Endothelial cell of umbilical vein (primary cell): ENCODE data around the gene ALDH3B2. TPM values are rescaled to one million over a fixed set of nuclear protein-coding genes. Genes with fewer than 3 reads are reported as not detected.

Source experiments
- BruUV-seq: library from RNA; stranded (reverse); fragments of 400-500 nt; replicated peaks from 2 replicates; lab custom pipeline; 2021; lab: Mats Ljungman, UMichigan
- CTCF ChIA-PET: fragments of 300-600, 350-600 bp; sonication (Branson Sonifier 250); formaldehyde crosslinking; loops from one replicate; lab custom pipeline; 2021; ENCODE audit warnings: antibody characterized with exemption, inconsistent platforms; lab: Charles Lee
- POLR2A ChIA-PET: fragments of 300-600, 350-600 bp; sonication (Branson Sonifier 250); formaldehyde crosslinking; loops from one replicate; lab custom pipeline; 2021; ENCODE audit warnings: antibody characterized with exemption, inconsistent platforms; lab: Charles Lee
- DNase-seq: peaks from one replicate; pipeline ENCODE4 v3.0.0-alpha.2; 2011; ENCODE audit warnings: low read depth, low spot score
- FAIRE-seq: peaks from 2 replicates; lab custom pipeline; 2011; peaks lifted over from hg19 to GRCh38; lab: Jason Lieb, UNC
- H2AFZ ChIP-seq: 2 replicates; pipeline ENCODE4 v1.6.0; 2012; ENCODE audit warnings: low read depth, low read length, control low read depth, inconsistent platforms
- H3K27ac ChIP-seq: 2 replicates; pipeline ENCODE4 v1.5.1; 2011; ENCODE audit warnings: low read depth, mild to moderate bottlenecking, control low read depth, low read length, moderate library complexity; ENCODE audit not compliant: insufficient read depth
- H3K27me3 ChIP-seq, 2 experiments: 2 replicates each; pipeline versions ENCODE4 v1.6.0 to v1.6.1; 2011; ENCODE audit warnings: low read length in 2 of 2, mixed read lengths in 1 of 2; ENCODE audit not compliant: control insufficient read depth in 2 of 2, insufficient read depth in 2 of 2
- H3K36me3 ChIP-seq, 2 experiments: 2 replicates in 1 of 2; 3 replicates in 1 of 2; pipeline ENCODE4 v1.5.1; 2011; ENCODE audit warnings: low read length in 2 of 2, mild to moderate bottlenecking in 1 of 2, moderate library complexity in 1 of 2; ENCODE audit not compliant: control insufficient read depth in 2 of 2, insufficient read depth in 2 of 2; ENCODE audit errors: extremely low read depth in 1 of 2
- H3K4me1 ChIP-seq: 3 replicates; pipeline ENCODE4 v1.5.1; 2011; ENCODE audit warnings: mild to moderate bottlenecking, low read length; ENCODE audit not compliant: control insufficient read depth, insufficient read depth; ENCODE audit errors: extremely low read depth
- H3K4me2 ChIP-seq: 2 replicates; pipeline ENCODE4 v1.6.1; 2011; ENCODE audit warnings: low read length, control low read depth, mixed read lengths; ENCODE audit not compliant: insufficient read depth
- H3K4me3 ChIP-seq, 3 experiments: fragments of 200-600 bp in 1 of 3; sonication (generic), shearing (Covaris generic) in 1 of 3; replicated peaks in 1 of 3; 2 replicates each; pipeline ENCODE4 v1.5.1; 2011 to 2016; ENCODE audit warnings: control low read depth in 3 of 3, low read length in 3 of 3, mild to moderate bottlenecking in 2 of 3, inconsistent platforms in 1 of 3, low read depth in 1 of 3, moderate library complexity in 1 of 3; ENCODE audit not compliant: insufficient read depth in 1 of 3
- H3K79me2 ChIP-seq: 2 replicates; pipeline ENCODE4 v1.6.0; 2012; ENCODE audit warnings: low read length, inconsistent platforms; ENCODE audit not compliant: control insufficient read depth, insufficient read depth
- H3K9ac ChIP-seq: replicated peaks from 2 replicates; pipeline ENCODE3; 2011; ENCODE audit warnings: low read length, control low read depth; ENCODE audit not compliant: insufficient read depth; ENCODE audit errors: extremely low read depth
- H3K9me1 ChIP-seq: replicated peaks from 3 replicates; pipeline ENCODE4 v1.6.0; 2011; ENCODE audit warnings: mild to moderate bottlenecking, low read length; ENCODE audit not compliant: control insufficient read depth, insufficient read depth; ENCODE audit errors: extremely low read depth
- H3K9me3 ChIP-seq: replicated peaks from 2 replicates; pipeline ENCODE4 v1.5.1; 2012; ENCODE audit warnings: low read length, inconsistent platforms; ENCODE audit not compliant: control insufficient read depth, insufficient read depth
- H4K20me1 ChIP-seq: replicated peaks from 2 replicates; pipeline ENCODE3; 2011; ENCODE audit warnings: mild to moderate bottlenecking, low read length; ENCODE audit not compliant: control insufficient read depth, insufficient read depth; ENCODE audit errors: extremely low read depth
- FOS ChIP-seq: IDR thresholded peaks from 2 replicates; pipeline ENCODE4 v1.6.1; 2011; ENCODE audit warnings: mild to moderate bottlenecking, low read length, moderate library complexity, borderline replicate concordance; ENCODE audit not compliant: insufficient read depth
- GATA2 ChIP-seq: IDR thresholded peaks from 2 replicates; pipeline ENCODE4 v1.7.0; 2011; ENCODE audit warnings: low read depth, mild to moderate bottlenecking, moderate library complexity, mixed read lengths, low read length; ENCODE audit not compliant: insufficient read length, insufficient read depth
- JUN ChIP-seq: IDR thresholded peaks from 2 replicates; pipeline ENCODE4 v1.6.1; 2011; ENCODE audit warnings: borderline replicate concordance, low read depth; ENCODE audit not compliant: insufficient read length, insufficient read depth
- MYC ChIP-seq: IDR thresholded peaks from one replicate; pipeline ENCODE4 v1.6.1; 2011; ENCODE audit warnings: mild to moderate bottlenecking, low read depth, low read length
- POLR2AphosphoS5 ChIP-seq: IDR thresholded peaks from 2 replicates; pipeline ENCODE4 v1.6.1; 2012; ENCODE audit warnings: low read depth, mild to moderate bottlenecking, control low read depth, low read length, moderate library complexity; ENCODE audit not compliant: insufficient read depth
- dilution Hi-C: fragments of 300-500 bp; cut with MboI; formaldehyde crosslinking; loops from one replicate; pipeline ENCODE4 v1.15.0; 2019; ENCODE audit warnings: low sequenced_read_pairs; ENCODE audit not compliant: extremely low pct_ligation_motif_present
- intact Hi-C: fragments of 100-400 bp; cut with micrococcal nuclease; formaldehyde crosslinking; loops from one replicate; pipeline ENCODE4 v1.10.0; 2022
- polyA plus RNA-seq, 4 experiments: library from polyadenylated mRNA; depleted of rRNA in 3 of 4; stranded (reverse) in 3 of 4; unstranded in 1 of 4; fragments of >200 nt; gene quantifications; 2 replicates each; pipeline versions ENCODE4 v1.2.1 to v1.2.3, GENCODE V29; 2011 to 2012; ENCODE audit warnings: missing spikeins in 1 of 4
- total RNA-seq: library from RNA; stranded (reverse); gene quantifications from 2 replicates; pipeline ENCODE4 v1.2.3, GENCODE V29; 2021
- TF ChIP-seq, protein P1 (sequence below): IDR thresholded peaks from 2 replicates; pipeline ENCODE4 v1.6.1; 2011; ENCODE audit not compliant: insufficient read depth, insufficient read length

The ALDH3B2 gene
- total and polyA plus RNA-seq, 2 donors (not counting 3 experiments of a cell fraction or from before 2014, with no cell fraction given), result not detected

DNA sequence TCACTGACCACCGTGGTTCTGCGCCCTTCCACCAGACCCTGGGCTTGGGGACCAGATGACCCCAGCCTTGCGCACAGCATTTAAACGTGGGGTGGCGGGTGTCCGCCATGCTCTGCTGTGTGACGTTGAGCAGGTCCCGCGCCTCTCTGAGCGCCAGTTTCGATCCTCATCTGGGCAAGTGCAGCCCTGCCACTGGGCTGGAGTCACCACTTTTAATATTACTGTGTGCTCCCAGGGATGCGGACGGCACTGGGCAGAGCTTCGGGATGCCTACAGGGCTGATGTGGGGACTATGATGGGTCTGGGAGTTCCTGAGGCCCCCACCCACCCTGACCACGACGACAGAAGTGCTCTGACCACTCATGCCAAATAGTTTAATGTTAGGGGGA, 43.5 kb downstream of the ALDH3B2 start:
- no TSS peak for BruUV-seq
- ChIA-PET POLR2A (no interaction called here), CTCF (interaction anchor here (1.0 to 6.6 kb wide), 8 partner anchors 10 to 75 kb away, joined by 3 to 98 read pairs (median 9); no protein-coding TSS in a partner anchor)
- Histone ChIP-seq H3K4me2 (peak overlapping the region; percentile 76), H4K20me1 (no peaks in the 10 kb centered on the region), H3K79me2 (no peaks in the 10 kb centered on the region), H3K9me3 (no peaks in the 10 kb centered on the region), H2AFZ (peak overlapping the region; percentile 98), H3K4me1 (peaks cover 4% of the 10 kb centered on the region), H3K9ac (peak overlapping the region; percentile 68), H3K27ac (peak overlapping the region; percentile 58), H3K9me1 (no peaks in the 10 kb centered on the region), H3K36me3 (no peaks in the 10 kb centered on the region), H3K4me3 (peak overlapping the region in 2 of 3 experiments; percentile 55 to 60), H3K27me3 (no peaks in the 10 kb centered on the region)
- dilution Hi-C loops (no loop called here), intact Hi-C loops (loop anchor here (1.0 to 2.0 kb wide), 3 partner anchors 28 to 174 kb away; no protein-coding TSS in a partner anchor)
- TF ChIP-seq FOS (no peak), POLR2AphosphoS5 (no peak), GATA2 (no peak), JUN (no peak), MYC (no peak)
- TF ChIP-seq, protein P1, sequence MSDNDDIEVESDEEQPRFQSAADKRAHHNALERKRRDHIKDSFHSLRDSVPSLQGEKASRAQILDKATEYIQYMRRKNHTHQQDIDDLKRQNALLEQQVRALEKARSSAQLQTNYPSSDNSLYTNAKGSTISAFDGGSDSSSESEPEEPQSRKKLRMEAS, result no peak
- DNase-seq, result no peak
- no peak for FAIRE-seq
